Keratinocyte (primary cell): ENCODE measurements around the gene OR2AJ1. TPM values are rescaled to one million over a fixed set of nuclear protein-coding genes. Genes with fewer than 3 reads are reported as not detected.

Source experiments
- DNase-seq: peaks from one replicate; pipeline ENCODE4 v3.0.0-alpha.2; 2011; ENCODE audit warnings: low read depth, missing footprints, low spot score
- FAIRE-seq: peaks from 2 replicates; lab custom pipeline; 2011; peaks lifted over from hg19 to GRCh38; lab: Jason Lieb, UNC
- H2AFZ ChIP-seq: 2 replicates; pipeline ENCODE4 v1.6.0; 2012; ENCODE audit warnings: low read length, control low read depth, inconsistent platforms; ENCODE audit not compliant: control insufficient read depth
- H3K27ac ChIP-seq: 2 replicates; pipeline ENCODE4 v1.5.1; 2011; ENCODE audit warnings: low read length; ENCODE audit not compliant: control insufficient read depth, insufficient read depth
- H3K27me3 ChIP-seq: 3 replicates; pipeline ENCODE4 v1.6.0; 2011; ENCODE audit warnings: low read length; ENCODE audit not compliant: control insufficient read depth, insufficient read depth; ENCODE audit errors: extremely low read depth
- H3K36me3 ChIP-seq, 2 experiments: 2 replicates in 1 of 2; 3 replicates in 1 of 2; pipeline ENCODE4 v1.5.1; 2011; ENCODE audit warnings: low read length in 2 of 2, mild to moderate bottlenecking in 1 of 2; ENCODE audit not compliant: control insufficient read depth in 2 of 2, insufficient read depth in 2 of 2; ENCODE audit errors: extremely low read depth in 1 of 2
- H3K4me1 ChIP-seq: 3 replicates; pipeline ENCODE4 v1.5.1; 2011; ENCODE audit warnings: low read length; ENCODE audit not compliant: control insufficient read depth, insufficient read depth; ENCODE audit errors: extremely low read depth
- H3K4me2 ChIP-seq: 3 replicates; pipeline ENCODE4 v1.6.0; 2011; ENCODE audit warnings: low read depth, low read length; ENCODE audit not compliant: control insufficient read depth, insufficient read depth; ENCODE audit errors: extremely low read depth
- H3K4me3 ChIP-seq, 3 experiments: fragments of 200-600 bp in 1 of 3; sonication (generic) in 1 of 3; 2 replicates in 2 of 3; 3 replicates in 1 of 3; pipeline ENCODE4 v1.5.1; 2011 to 2016; ENCODE audit warnings: low read length in 3 of 3, mild to moderate bottlenecking in 3 of 3, control low read depth in 2 of 3, inconsistent platforms in 1 of 3, low read depth in 1 of 3, mixed read lengths in 1 of 3, mixed run types in 1 of 3, moderate library complexity in 1 of 3; ENCODE audit not compliant: control insufficient read depth in 2 of 3, insufficient read depth in 2 of 3; ENCODE audit errors: extremely low read depth in 1 of 3
- H3K79me2 ChIP-seq: 2 replicates; pipeline ENCODE4 v1.6.0; 2012; ENCODE audit warnings: low read length; ENCODE audit not compliant: control insufficient read depth, insufficient read depth
- H3K9ac ChIP-seq: 3 replicates; pipeline ENCODE4 v1.6.0; 2011; ENCODE audit warnings: low read length; ENCODE audit not compliant: control insufficient read depth, insufficient read depth; ENCODE audit errors: extremely low read depth
- H3K9me1 ChIP-seq: 3 replicates; pipeline ENCODE4 v1.6.0; 2011; ENCODE audit warnings: low read length; ENCODE audit not compliant: control insufficient read depth, insufficient read depth; ENCODE audit errors: extremely low read depth
- H3K9me3 ChIP-seq: 2 replicates; pipeline ENCODE4 v1.5.1; 2012; ENCODE audit warnings: low read depth, low read length; ENCODE audit not compliant: control insufficient read depth
- H4K20me1 ChIP-seq: 3 replicates; pipeline ENCODE4 v1.6.0; 2011; ENCODE audit warnings: low read length; ENCODE audit not compliant: control insufficient read depth, insufficient read depth; ENCODE audit errors: extremely low read depth
- CTCF ChIP-seq, 3 experiments: IDR thresholded peaks in 1 of 3; conservative IDR thresholded peaks in 1 of 3; optimal IDR thresholded peaks in 1 of 3; 2 replicates in 2 of 3; 3 replicates in 1 of 3; pipeline versions ENCODE3 to v1.5.1; 2011; ENCODE audit warnings: low read length in 3 of 3, mild to moderate bottlenecking in 3 of 3, moderate library complexity in 2 of 3, control low read depth in 1 of 3, inconsistent platforms in 1 of 3; ENCODE audit not compliant: insufficient read depth in 2 of 3; ENCODE audit errors: extremely low read depth in 1 of 3
- EZH2 ChIP-seq: IDR thresholded peaks from one replicate; pipeline ENCODE4 v1.6.1; 2012; ENCODE audit warnings: inconsistent platforms, mild to moderate bottlenecking, low read length, moderate library complexity
- dilution Hi-C: fragments of 300-500 bp; cut with MboI; formaldehyde crosslinking; loops from one replicate; pipeline ENCODE4 v1.7.0; 2020; ENCODE audit warnings: low sequenced_read_pairs; ENCODE audit not compliant: extremely low pct_ligation_motif_present
- polyA plus RNA-seq, 5 experiments: library from polyadenylated mRNA; depleted of rRNA in 3 of 5; stranded (reverse) in 3 of 5; stranded (forward) in 1 of 5; unstranded in 1 of 5; fragments of >200 nt; gene quantifications; 1 replicate in 1 of 5; 2 replicates in 3 of 5; 3 replicates in 1 of 5; pipeline versions ENCODE4 v1.2.1 to v1.2.3, GENCODE V29; 2011 to 2012; ENCODE audit warnings: missing spikeins in 2 of 5, low read depth in 1 of 5, low replicate concordance in 1 of 5

OR2AJ1 gene
- polyA plus RNA-seq, 1 donor (not counting 4 experiments of a cell fraction or from before 2014, with no cell fraction given), result not detected

DNA sequence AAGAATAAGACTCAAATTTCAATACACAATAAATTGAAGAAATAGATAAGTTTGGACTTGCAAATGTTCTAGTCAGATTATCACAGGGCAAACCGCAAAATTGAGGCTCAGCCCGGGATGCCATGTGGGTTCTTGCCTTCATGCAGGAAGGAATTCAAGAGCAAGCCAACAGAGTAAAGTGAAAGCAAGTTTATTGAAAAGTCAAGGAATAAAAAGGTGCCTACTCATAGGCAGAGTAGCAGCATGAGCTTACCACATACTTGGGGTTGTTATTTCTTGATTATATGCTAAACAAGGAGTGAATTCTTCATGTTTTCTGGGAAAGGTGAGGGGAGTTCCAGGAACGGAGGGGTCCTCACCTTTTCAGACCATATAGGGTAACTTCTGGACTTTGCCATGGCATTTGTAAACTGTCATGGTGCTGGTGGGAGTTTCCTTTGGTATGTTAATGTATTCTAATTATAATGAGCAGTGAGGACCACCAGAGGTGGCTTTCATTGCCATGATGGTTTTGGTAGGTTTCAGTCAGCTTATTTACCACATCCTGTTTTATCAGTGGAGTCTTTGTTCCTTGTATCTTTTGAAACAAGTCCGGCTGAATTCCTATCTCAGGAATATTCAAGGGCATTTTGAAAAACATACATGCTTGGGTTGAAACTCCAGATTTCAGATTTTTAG lies 38.4 kb downstream of the OR2AJ1 start:
- DNase-seq (peak; percentile 11), FAIRE-seq (no peak)
- dilution Hi-C loops, result no loop called here
- Histone ChIP-seq H3K4me1 (peaks cover 5% of the 10 kb centered on the region), H3K27me3 (no peaks in the 10 kb centered on the region), H3K9ac (no peak overlapping the region), H2AFZ (no peak overlapping the region), H3K9me1 (no peaks in the 10 kb centered on the region), H3K27ac (peak overlapping the region; percentile 22), H3K4me2 (no peak overlapping the region), H3K79me2 (no peaks in the 10 kb centered on the region), H4K20me1 (no peaks in the 10 kb centered on the region), H3K4me3 (no peak overlapping the region), H3K9me3 (no peaks in the 10 kb centered on the region), H3K36me3 (no peaks in the 10 kb centered on the region)
- TF ChIP-seq EZH2, result no peak
- TF ChIP-seq CTCF (optimal IDR thresholded peaks at IDR 0.05 in 1 of 3, IDR thresholded peaks at IDR 0.05 in 1 of 3, conservative IDR thresholded peaks at IDR 0.05 in 1 of 3; ENCODE audit: extremely low read depth in 1 of 3, insufficient read depth in 2 of 3, low read length in 3 of 3), result no peak

DNA sequence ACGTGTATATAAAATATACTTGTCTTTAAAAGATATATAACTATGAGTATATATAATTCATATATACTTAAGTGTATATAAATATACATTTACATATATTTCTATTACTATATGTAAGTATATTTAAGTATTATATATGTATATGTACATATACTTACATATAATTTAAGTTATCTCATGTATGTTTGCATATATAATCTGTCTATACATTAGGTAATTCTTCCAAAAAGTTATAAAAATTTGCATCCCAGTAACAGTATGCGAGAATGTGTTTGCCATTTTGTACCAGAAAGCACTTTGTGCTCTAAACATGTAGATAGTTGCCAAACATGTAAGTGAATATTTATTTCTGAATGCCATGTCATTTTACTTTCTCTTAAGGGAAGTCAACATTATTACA lies 40.2 kb downstream of the OR2AJ1 start, which contains the start of gene OR2AK2:
Gene OR2AK2 (plus strand): TSS at position 301 of the 400 bp plus-strand sequence. CDS start 144 bp downstream, outside the sequence.
- no peak for TF ChIP-seq EZH2
- TF ChIP-seq CTCF (optimal IDR thresholded peaks at IDR 0.05 in 1 of 3, IDR thresholded peaks at IDR 0.05 in 1 of 3, conservative IDR thresholded peaks at IDR 0.05 in 1 of 3; ENCODE audit: extremely low read depth in 1 of 3, insufficient read depth in 2 of 3, low read length in 3 of 3), result no peak
- no peaks in the 10 kb centered on the region for H3K36me3 ChIP-seq
- no peak within 1 kb of the TSS for H3K27ac ChIP-seq
- dilution Hi-C loops, result no loop called here
- H3K4me1 ChIP-seq, result peaks cover 5% of the 10 kb centered on the region
- DNase-seq, result no peak
- no peak within 1 kb of the TSS for H3K4me2 ChIP-seq
- no peak within 1 kb of the TSS for H3K9ac ChIP-seq
- no peak within 1 kb of the TSS for H3K4me3 ChIP-seq
- no peaks in the 10 kb centered on the region for H3K9me3 ChIP-seq
- FAIRE-seq, result no peak
- no peak within 1 kb of the TSS for H2AFZ ChIP-seq
- no peaks in the 10 kb centered on the region for H3K79me2 ChIP-seq
- H3K27me3 ChIP-seq, result no peaks in the 10 kb centered on the region
- H3K9me1 ChIP-seq, result no peaks in the 10 kb centered on the region
- no peaks in the 10 kb centered on the region for H4K20me1 ChIP-seq
